HCEC 1CT (cell line): ENCODE results near the gene C4orf51.

Source experiments
- DNase-seq: peaks from one replicate; pipeline ENCODE4 v3.0.0-alpha.2; 2017

C4orf51 gene

DNA sequence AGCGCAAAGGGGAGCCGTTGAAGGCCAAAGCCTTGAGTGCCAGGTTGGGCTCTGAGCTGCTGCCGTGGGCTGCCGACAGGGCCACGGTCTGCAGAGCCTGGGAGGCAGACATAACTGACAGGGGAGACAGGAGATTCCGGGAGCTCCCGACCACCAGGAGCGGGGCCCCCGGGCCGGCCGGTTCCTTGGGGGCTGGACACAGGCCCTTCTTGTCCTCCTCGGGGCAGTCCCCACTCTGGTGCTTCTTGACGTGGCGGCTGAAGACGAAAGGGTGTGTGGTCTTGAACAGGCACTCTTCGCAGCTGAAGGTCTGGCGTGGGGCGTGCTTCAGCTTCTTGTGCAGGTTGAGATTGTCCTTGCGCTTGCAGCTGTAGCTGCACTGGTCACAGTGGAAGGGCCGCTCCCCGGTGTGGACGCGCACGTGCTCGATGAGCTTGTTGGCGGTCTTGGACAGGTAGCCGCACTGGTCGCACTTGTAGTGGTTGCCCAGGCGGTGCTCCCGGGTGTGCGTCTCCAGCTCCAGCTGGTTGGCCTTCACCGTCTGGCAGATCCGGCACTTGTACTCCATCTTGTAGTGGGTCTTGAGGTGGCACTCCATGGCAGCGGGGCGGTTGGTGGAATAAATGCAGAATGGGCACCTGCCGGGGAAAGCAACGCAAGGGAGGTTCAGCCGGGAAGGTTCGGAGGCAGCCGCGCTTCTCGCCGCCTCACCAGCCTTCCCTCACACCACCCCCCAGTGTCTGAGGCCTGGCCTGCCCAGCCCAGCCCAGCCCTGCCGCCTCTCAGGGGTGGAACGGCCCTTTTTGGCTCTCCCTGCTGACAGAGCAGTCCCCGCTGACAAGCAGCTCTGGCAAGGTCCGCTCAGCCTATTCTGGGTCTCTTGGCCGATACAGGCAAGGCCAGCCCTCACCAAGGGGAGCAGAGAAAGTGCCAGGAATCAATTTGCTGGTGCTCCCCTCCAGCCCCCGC lies 81.3 kb downstream of the C4orf51 start:
- DNase-seq, result no peak

DNA sequence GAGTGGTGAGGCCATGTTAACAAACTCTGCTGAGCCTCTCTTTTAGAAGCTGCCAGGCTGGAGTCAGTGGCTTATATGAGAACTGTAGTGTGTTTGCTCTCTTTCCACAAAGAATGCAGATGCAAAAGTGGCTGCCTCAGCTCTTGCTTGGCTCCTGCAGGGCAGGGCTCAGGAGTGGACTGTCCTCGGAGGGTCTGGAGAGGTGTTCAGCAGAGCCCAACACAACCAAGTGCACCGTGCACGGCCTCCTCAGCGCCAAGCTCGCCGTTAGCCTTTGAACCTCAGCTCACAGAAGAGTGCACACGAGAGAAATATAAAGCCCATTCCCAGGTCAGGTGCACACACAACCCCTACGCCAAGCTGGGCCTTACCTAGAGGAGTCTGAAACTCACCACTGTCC lies 82.8 kb downstream of the C4orf51 start:
- DNase-seq, result no peak

DNA sequence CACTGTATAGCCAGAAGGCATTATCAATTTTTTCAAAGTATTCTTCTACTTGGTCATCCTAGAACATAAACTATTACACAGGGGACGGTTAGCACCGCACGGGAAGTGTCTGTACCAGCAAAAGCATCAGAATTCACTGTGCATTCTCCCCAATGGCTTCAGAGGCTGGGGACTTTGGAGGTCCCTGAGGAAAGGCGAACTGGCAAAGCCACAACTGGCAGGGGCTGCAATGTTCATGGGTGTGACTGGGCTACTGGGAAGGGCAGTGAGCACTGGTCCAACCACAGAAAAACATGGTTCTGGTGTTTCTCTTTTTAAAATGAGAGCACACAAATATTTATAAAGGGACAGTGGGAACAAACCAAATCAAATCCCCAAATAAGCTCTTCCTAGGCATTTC lies 83.5 kb downstream of the C4orf51 start:
- no peak for DNase-seq

DNA sequence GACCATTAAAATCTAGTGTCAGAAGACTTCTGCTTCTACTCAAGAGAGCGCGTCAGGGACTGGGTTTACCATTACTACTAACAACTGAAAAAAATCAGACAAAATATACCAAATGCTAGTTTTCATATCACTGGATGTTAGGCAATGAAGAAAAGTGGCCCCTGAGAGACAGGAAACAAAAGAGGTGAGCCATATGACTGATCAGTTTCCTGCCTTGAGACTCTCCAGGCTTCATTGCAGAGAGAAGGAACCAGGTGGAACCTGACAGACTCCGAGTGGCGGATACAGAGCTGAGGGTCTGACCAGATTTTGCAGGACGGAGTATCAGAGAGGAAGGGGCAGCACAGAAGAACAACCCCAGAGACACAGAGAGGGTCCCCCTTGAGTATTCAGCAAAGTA lies 86.3 kb downstream of the C4orf51 start:
- no peak for DNase-seq

DNA sequence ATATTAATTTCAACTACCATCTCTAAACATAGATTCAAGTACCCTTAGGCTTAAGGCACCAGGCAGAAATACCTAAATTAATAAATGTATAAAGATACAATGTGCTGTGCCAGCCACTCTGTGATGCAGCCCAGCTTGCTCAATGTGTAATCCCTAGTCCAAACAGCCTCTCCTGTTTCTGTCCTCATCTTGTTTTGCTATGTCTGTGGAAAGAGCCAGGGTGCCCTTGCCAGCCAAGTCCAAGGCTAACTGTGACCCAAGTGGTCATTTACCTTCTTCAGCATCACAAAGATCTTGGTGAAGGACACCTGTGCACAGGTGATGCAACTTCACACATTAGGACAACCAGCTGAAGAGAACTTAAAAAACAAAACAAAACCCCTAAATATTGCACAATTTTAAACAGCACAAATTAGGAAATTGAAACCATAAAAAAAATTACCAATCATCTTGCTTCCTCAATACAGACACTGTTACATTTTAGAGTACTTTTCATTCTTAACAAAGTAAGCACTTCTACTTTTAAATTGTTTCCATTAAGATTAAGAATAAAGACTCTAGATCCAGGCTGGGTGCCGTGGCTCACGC lies 89.6 kb downstream of the C4orf51 start:
- DNase-seq, result no peak

DNA sequence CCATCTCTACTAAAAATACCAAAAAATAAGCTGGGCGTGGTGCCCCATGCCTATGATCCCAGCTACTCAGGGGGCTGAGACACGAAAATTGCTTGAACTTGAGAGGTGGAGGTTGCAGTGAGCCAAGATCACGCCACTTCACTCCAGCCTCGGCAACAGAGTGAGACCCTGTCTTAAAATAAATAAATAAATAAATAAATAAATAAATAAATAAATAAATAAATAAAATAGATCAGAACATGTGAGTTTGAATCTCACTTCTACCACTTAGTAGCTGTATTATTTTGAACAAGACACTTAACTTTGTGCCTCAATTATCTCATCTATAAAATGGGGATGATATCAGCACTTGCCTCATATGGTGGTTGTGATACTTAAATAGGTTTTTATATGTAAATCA lies 90.2 kb downstream of the C4orf51 start:
- no peak for DNase-seq

DNA sequence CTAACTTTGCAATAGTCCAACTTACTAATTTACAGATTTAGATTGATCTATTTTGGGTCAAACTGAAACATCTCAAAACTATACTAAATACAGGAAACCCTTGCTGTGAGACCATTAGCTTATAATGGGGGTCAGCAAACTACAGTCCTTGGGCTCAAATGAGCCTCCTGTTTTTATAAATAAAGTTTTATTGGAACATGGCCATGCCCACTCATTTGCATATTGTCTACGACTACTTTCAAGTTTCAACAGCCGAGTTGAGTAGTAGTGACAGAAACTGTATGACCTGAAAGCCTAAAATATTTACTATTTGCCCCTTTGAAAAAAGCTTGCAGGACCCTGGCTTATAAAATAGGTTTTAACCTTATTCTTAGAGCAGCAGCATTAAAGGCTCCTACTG lies 92.4 kb downstream of the C4orf51 start:
- no peak for DNase-seq

DNA sequence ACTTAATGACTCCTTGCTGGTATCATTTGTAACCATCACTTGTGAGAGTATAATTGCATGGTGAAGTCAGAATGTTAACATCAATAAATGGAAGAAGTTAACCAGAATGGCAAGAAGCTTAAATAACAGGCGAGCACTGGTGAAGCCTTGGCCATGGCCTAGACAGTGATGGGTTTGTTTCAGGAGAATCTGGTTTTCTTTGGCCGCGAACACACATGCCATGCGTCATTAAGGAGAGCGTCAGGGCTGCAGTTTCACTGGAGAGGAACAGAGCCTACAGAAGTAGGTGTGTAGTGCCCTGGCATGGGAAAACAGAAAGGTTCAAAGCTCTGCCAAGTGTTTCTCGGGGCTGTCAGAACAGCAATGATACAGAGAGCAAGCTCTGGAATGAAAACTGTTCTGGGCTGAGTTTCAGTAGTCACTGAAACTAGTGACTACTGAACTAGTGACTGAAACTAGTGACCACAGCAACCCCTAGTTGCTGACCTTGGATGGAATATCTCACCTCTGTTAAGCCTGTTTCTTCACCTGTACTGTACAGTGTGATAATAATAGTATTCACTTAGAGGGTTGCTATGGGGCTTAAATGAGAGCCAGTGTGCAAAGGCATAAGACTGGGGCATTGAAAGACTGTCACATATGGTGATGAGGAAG lies 93.8 kb downstream of the C4orf51 start:
- no peak for DNase-seq

DNA sequence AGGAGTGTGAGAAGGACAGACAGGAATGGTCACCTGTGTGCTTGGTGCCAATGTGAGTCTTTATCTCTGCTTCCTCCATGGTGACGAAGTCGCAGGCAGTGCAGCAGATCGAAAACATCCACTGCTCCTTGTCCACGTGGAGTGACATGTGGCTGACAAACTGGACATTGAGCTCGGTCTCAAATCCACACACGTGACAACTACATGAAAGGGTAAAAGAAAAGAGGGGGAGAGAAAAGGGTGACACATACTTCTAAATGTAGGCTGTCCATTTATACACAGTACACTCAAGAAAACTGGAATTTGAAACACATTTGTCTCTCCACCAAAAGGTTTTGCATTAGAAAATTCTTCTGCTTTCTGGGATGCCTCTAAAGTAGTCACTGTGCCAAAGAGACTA lies 94.5 kb downstream of the C4orf51 start:
- no peak for DNase-seq

DNA sequence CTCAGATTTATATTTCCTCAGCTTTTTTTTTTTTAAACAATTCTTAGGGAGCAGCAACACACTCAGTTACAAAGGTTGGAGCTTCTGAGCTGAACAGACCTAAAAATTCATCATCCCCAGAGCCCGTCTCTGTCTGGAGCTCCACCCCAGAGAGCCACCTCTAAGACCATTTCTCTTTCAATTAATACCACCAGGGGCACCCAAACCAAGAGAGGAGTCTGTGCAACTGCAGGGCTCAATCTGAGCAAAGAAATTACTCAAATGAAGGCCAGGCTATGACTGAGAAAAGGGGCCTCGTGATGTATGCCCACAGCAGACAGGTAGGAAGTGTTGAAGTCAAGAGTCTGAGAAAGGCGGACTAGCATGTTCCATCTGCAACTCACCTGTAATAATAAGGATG lies 95.5 kb downstream of the C4orf51 start:
- DNase-seq, result no peak

DNA sequence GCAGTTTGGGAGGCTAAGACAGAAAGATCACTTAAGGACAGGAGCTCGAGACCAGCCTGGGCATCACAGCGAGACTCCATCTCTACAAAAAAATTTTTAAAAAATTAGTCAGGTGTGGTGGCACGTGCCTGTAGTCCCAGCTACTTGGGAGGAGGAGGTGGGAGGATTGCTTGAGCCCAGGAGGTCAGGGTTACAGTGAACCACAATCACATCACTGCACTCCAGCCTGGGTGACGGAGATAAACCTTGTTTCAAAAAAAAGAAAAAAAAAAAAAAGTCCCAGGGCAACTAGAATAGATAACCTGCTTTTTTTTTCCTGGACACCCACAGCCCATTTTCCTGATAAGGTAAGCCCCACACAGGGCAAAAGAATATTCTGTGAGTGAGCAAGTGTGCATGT lies 96.3 kb downstream of the C4orf51 start:
- DNase-seq, result no peak

DNA sequence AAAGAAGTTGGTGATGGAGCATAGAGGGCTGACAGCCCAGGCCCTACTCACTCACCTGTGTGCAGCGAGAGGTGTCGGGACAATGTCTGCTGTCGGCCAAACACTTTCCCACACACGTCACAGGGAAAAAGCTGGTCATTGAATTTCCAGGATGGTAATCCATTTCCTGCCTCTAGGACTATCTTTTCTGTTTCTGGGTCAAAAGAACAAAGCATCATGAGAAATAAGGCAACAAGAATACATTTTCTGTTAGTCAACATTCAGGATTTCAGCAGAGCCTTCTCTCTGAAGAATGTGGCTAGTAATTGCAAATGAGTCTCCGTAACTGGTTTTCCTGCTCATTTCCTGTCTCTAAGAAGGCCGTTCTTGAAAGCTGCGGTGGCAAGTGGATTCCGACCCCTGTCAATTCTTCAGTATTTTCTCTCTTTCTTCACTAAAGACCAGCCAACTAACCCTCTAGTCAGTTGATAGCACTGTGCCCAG lies 99.4 kb downstream of the C4orf51 start:
- DNase-seq, result no peak

DNA sequence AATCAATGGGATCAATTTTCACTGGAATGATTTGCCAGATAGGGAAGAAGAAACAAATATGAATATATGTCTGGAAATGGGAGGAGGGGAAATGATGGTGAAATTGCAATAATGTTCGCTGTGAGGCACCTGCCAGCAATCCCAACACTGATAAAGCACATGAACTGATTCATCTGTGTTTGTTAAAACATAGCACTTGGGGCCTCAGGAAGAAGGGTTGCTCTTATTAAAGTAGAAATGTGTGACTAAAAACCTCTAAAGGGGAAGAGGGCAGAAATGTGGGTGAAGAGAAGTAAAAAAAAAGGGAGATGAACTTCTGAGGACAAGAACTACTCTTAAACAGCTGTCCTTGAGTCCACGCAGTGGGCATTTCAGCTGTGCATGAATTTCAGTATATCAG lies 101.4 kb downstream of the C4orf51 start:
- no peak for DNase-seq
